Measurements from ENCODE around the gene AOAH.

Gene AOAH

DNA sequence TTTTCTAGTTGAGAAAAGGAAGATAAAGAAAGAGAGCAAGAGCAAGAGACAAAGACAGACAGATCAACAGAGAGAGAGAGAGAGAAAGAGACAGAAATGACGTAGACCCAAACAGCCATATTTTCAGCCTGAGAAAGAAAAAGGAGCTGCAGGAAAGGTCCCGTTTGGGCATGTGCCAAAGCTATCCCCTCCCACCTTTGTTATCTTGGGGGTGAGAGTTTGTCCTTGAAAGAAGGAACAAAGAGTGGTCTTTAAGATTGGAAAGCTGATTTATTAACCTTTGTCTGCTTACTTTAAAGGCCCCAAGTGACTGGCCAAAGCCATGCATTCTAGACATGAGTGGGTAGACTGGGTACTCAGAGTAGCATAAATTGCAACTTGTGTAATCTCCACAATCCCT, 98.2 kb downstream of the AOAH start:
- no peak for DNase-seq

- DNase-seq: no peak
Measured at GRCh38 chr7:36625247-36625646, 99.0 kb downstream of the AOAH start.

GRCh38 chr7:36623247-36623646, 101.0 kb downstream of the AOAH start:
- DNase-seq: no peak

- DNase-seq: no peak
Measured at GRCh38 chr7:36621396-36621795, 102.9 kb downstream of the AOAH start.

- DNase-seq: no peak
Measured at GRCh38 chr7:36620166-36620708, 104.1 kb downstream of the AOAH start.

DNA sequence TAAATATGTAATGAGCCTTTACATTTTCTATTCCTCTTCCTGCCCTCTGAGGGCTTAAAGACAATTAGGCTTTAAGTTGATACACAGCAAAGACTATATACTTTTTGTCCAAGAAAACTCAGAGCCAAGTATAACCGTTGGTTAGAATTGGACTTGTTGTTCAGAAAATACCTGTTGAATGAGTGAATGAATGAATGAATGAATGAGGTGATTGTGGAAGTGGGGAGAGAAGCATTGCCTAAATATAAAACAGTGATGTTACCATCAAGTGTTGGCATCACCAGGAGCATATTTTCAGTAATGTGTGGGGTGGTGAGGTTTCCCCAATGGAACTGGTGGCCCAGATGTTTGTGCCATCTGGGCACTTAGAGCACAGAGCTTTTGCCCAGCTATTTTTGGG, 106.9 kb downstream of the AOAH start:
- no peak for DNase-seq

DNA sequence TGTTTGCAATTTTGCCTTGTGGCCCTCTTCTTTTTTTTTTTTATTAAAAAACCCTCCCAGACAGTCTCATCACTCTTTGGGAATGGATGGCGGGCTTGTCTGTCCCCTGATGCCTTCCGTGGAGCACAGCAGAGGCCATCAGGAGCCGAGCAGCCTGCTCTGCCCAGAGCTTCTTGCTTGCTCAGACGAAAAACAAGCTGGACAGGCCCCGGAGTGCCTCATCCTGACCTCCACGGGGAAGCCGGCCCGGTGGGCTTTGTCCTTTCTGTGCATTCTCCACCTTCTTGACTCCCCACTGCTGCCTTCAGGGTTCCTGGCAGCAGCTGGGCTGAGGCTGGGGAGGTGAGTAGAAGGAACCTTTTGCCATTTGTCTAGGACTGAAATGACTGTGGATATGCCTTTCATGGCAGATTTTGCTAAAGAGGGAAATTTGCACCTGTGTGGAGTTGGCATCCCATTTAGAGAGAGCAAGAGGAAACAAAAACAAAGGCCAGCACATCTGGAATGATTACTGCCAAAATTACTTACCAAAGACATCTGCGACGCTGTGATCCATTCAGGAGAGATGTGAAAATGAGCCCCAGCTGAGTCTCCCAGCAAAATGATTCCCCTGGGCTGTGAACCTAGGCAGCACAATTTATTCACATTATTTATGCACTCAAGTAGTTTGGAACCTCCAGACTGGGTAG, 108.3 kb downstream of the AOAH start:
- DNase-seq: no peak

GRCh38 chr7:36614959-36615358, 109.3 kb downstream of the AOAH start:
- no peak for DNase-seq

GRCh38 chr7:36613031-36613614, 111.2 kb downstream of the AOAH start:
- no peak for DNase-seq

DNA sequence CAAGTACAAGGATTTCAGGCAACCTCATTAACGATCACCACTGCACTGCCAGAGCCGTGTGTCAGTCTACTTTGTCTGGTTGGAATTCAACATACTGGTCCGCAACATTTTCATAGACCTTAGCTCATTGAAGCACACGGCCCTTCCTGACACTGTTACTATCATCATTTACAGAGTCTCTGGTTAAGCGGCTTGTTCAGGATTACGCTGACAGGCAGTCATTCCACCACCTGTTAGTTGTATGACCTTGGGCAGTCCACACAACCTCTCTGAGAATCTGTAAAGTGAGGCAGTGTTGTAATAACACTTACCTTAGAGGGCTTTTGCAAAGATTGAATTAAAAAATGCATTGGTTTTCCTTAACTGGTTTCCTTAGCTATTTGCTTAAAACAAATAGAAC, 112.6 kb downstream of the AOAH start:
- no peak for DNase-seq

DNA sequence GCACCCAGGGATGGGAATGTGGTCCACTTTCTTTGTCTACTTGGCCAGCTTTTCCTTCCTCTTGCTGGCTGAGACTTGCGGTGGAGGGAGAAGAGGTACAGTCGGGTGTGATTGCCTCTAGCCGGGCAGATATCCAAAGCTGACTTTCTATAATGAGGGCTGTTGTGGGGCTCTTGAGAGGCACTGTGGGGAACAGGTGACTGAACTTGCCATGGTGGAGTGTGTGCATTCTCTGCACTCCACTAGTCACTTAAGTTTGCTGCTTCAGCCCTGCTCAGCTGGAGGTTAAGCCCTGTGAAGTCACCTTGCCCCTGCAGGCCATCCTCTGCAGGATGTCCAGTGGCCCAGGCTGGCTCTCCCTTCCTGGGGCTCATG, 116.6 kb downstream of the AOAH start:
- DNase-seq: no peak

DNA sequence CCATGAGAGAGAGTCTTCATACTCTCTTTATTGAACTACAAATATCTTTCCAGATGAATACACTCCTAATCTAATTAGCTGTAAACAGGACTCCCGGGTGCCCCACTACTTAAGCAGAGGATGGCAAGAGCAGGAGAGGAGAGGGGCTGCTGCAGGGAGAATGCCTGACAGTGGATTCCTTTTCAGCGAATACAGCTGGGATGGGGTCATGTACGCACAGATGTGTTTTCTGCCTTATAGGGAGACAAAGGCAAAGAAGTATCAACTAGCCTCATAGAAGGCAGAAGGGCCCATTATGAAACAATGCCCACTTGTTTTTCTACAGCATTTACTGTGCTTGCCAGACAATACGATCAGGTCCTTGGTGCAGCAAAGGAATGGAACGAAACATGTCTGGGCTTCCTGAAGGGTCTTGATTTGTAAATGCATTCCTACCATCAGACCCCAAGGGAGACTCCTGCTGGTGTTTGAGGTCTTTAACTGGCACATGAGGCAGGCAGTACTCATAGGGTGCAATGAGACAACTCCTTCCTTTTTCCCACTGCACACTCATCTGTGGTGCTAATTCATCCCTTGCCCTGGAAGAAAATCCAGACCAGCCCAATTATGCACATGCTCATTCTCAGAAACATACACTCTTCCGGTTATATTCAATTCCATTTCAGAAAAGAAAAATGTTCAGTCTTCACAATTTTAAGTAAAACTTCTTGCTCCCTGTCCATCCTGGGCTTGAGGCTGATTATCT, 117.1 kb downstream of the AOAH start:
- DNase-seq: no peak

- no peak for DNase-seq
Measured at GRCh38 chr7:36606153-36606975, 117.9 kb downstream of the AOAH start.

DNA sequence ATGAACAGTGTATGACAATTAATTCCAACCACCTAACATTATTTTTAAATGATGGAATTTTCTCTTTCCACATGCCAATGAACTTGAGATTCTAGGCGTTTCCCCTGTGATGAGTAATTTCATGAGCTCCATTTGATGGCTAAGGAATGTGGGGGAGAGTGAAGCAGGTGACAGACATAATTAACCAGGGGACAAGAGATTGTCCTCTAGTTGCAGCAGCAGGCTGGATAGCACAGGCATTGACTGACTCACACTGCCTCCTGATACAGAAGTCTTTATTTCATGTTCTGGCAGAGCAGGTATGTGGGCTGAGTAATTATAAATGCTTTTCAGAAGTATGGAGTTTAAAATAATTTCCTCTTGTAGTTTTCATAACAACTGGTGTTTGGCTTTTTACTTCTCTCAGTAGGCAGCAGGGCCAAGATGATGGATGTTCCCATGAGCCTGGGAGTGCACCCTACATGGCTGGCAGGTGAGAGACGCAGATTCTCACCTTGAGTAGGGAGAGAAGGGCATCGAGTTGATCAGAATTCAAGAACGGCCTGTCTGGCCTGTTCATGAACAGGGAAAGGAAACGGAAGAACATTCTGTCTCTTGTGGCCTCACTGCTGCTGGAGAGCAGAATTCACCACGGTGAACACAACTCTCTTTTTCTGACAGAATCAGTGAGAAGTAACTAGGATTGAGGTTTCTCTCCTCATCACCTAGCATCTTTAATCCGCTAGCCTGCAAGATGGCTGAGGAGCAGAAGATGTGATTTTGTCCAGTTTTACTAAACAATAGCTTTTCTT, 118.8 kb downstream of the AOAH start:
- peak; percentile 33 for DNase-seq

DNA sequence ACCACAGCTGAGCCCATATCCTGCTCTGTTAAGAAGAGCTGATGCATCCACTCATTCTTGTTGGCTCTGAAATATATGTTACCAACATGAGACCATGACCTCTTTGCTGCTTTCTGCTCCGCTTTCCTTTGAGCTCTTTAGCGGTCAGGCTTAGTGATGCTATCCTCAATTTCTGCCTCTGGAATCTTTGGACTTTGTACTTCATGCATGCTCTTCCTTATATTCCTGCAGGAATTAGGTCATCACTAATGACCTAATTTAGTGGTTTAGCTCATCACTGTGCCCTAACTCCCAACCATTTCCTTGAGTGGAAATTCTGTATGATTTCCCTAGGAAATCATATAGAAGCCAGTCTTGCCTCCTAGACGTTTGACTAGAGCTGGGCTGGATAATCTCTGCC, 119.5 kb downstream of the AOAH start:
- peak; percentile 49 for DNase-seq

GRCh38 chr7:36602934-36603887, 121.1 kb downstream of the AOAH start:
- DNase-seq: no peak

DNA sequence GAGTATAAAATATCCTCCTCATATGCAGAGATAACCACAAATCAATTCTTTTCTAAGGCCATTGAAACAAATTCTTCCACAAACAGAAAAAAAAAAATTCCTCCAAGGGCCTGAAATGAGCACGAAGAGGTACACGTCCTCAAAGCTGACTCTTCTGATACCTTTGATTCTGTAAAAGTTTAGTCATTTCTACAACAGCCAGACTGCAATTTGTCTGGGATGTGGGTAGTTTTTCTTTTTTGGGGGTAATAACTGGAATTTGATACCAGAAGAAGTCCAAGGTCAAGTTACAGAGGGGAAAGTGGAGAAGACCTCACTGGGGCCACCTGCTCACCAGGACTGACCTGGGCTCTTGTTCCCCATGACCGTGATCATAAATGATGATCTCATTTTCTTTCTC, 121.8 kb downstream of the AOAH start:
- no peak for DNase-seq

DNA sequence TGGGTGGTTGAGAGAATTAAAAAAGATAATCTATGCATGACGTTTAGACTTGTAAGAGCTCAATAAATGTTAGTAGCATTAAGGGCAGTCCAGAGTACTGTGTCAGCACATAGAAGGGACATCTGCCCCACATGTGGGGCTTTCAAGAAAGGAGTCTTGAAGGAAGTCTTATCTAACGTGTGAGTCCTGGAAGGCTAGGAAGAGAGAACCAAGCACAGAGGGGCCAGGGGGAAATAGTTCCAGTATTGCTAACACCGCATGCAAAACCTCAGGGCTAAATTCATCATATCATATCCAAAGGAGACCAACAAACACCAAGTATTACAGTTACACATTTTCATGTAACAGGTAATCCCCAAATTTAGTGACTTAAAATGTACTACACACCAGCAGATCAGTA, 122.7 kb downstream of the AOAH start:
- DNase-seq: peak; percentile 26

GRCh38 chr7:36600869-36601530, 123.3 kb downstream of the AOAH start:
- DNase-seq: peak; percentile 65

DNA sequence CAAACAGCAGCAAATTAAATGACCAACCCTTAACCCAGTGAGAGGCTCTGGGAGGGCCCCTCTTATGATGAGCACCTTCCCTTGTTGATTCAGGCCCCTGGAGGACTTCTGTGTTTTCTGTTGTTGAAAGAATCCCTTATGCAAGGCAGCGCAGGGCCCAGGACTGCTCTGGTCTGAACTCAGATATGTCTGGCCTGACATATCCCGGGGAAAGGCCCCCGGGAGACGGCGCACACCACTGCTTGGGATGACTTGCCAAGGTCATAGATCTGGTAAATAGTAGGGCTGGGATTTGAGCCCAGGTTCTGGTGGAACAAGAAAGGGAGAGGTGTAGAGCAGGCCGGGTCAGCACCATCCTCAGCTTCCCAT, 124.0 kb downstream of the AOAH start:
- DNase-seq: no peak
